Measurements from ENCODE around the gene WDR82. TPM values are rescaled to one million over a fixed set of nuclear protein-coding genes. Genes with fewer than 3 reads are reported as not detected.
A peak's percentile ranks its signal among the peaks of the same experiment; 100 is the strongest.

Gene WDR82
- total RNA-seq, 1 donor from 2014 or later = 57.4 TPM

DNA sequence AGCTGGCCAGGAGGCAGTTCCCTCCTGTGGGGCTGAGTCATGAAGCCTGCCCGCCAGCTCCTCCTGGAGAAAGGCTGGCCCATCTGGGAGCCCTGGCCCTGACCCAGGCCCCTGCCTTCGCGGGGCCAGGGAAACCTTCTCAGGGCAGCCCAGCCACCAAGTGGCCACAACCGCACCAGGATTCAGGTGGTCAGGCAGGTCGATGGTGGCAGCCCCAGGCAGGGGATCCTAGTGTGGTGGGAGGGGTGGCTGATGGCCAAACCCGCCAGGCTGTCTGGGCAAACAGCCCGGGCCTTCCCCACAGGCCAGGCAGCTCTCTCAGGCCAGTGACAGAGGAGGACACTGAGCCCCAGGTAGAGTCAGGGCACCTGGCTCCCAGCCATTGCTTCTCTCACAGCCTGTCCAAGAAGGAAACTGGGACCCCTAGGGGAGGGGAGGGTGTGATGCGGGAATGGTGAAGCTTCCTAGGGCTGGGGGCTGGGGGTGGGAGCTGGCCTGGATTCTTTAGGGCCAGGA, 40.7 kb downstream of the WDR82 start:
- DNase-seq (ENCODE audit: low read depth) = peak; percentile 84
- Histone ChIP-seq H3K9ac (ENCODE audit: low read length) (peak overlapping the region; percentile 88), H3K79me2 (ENCODE audit: insufficient read depth, low read length) (peaks cover 59% of the 10 kb centered on the region), H3K9me3 (ENCODE audit: insufficient read depth, low read depth, low read length) (no peaks in the 10 kb centered on the region), H2AFZ (ENCODE audit: low read depth, low read length) (no peak overlapping the region), H3K4me1 (ENCODE audit: insufficient read depth, low read length) (peaks cover 41% of the 10 kb centered on the region), H3K4me3 (ENCODE audit: insufficient read depth, low read depth, low read length) (peak overlapping the region; percentile 83), H4K20me1 (ENCODE audit: insufficient read depth, low read length) (peaks cover 41% of the 10 kb centered on the region), H3K27me3 (ENCODE audit: insufficient read depth, low read length) (no peaks in the 10 kb centered on the region), H3K36me3 (ENCODE audit: insufficient read depth, low read length) (peaks cover 2% of the 10 kb centered on the region), H3K4me2 (ENCODE audit: low read length) (peak overlapping the region; percentile 92), H3K27ac (ENCODE audit: low read depth, low read length) (peak overlapping the region; percentile 85)
- Mint-ChIP-seq H3K27me3 (ENCODE audit: low read depth, unreplicated experiment) (no peaks in the 10 kb centered on the region), H3K4me1 (ENCODE audit: low read depth, unreplicated experiment) (peaks cover 30% of the 10 kb centered on the region), H3K4me3 (ENCODE audit: unreplicated experiment) (peak overlapping the region; percentile 99), H3K9me3 (ENCODE audit: unreplicated experiment) (peaks cover 3% of the 10 kb centered on the region), H3K27ac (ENCODE audit: unreplicated experiment) (peak overlapping the region; percentile 94), H3K36me3 (ENCODE audit: low read depth, unreplicated experiment) (peaks cover 4% of the 10 kb centered on the region)
- no peak for FAIRE-seq
- TF ChIP-seq EZH2 (IDR thresholded peaks at IDR 0.05; ENCODE audit: insufficient read depth, low read length) = no peak
- TF ChIP-seq, protein P1, sequence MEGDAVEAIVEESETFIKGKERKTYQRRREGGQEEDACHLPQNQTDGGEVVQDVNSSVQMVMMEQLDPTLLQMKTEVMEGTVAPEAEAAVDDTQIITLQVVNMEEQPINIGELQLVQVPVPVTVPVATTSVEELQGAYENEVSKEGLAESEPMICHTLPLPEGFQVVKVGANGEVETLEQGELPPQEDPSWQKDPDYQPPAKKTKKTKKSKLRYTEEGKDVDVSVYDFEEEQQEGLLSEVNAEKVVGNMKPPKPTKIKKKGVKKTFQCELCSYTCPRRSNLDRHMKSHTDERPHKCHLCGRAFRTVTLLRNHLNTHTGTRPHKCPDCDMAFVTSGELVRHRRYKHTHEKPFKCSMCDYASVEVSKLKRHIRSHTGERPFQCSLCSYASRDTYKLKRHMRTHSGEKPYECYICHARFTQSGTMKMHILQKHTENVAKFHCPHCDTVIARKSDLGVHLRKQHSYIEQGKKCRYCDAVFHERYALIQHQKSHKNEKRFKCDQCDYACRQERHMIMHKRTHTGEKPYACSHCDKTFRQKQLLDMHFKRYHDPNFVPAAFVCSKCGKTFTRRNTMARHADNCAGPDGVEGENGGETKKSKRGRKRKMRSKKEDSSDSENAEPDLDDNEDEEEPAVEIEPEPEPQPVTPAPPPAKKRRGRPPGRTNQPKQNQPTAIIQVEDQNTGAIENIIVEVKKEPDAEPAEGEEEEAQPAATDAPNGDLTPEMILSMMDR (IDR thresholded peaks at IDR 0.05; ENCODE audit: insufficient read depth, low read depth, low read length) = no peak

GRCh38 chr3:52237006-52237656, 41.3 kb downstream of the WDR82 start:
- Mint-ChIP-seq H3K27me3 (ENCODE audit: low read depth, unreplicated experiment) (no peaks in the 10 kb centered on the region), H3K9me3 (ENCODE audit: unreplicated experiment) (peaks cover 3% of the 10 kb centered on the region)
- FAIRE-seq = peak; percentile 67

More at GRCh38 chr3:52237006-52237656, 41.3 kb downstream of the WDR82 start:
- Histone ChIP-seq H3K36me3 (ENCODE audit: insufficient read depth, low read length) (peaks cover 2% of the 10 kb centered on the region), H3K9me3 (ENCODE audit: insufficient read depth, low read depth, low read length) (no peaks in the 10 kb centered on the region), H2AFZ (ENCODE audit: low read depth, low read length) (peak overlapping the region; percentile 1), H3K4me3 (ENCODE audit: insufficient read depth, low read depth, low read length) (peak overlapping the region; percentile 40), H3K79me2 (ENCODE audit: insufficient read depth, low read length) (peaks cover 63% of the 10 kb centered on the region), H4K20me1 (ENCODE audit: insufficient read depth, low read length) (peaks cover 47% of the 10 kb centered on the region), H3K27ac (ENCODE audit: low read depth, low read length) (peak overlapping the region; percentile 85), H3K4me2 (ENCODE audit: low read length) (peak overlapping the region; percentile 92), H3K4me1 (ENCODE audit: insufficient read depth, low read length) (peaks cover 41% of the 10 kb centered on the region), H3K9ac (ENCODE audit: low read length) (peak overlapping the region; percentile 88), H3K27me3 (ENCODE audit: insufficient read depth, low read length) (no peaks in the 10 kb centered on the region)
- H3K4me3 Mint-ChIP-seq (ENCODE audit: unreplicated experiment) = peak overlapping the region; percentile 99
- peak overlapping the region; percentile 89 for H3K27ac Mint-ChIP-seq (ENCODE audit: unreplicated experiment)
- DNase-seq (ENCODE audit: low read depth) = no peak
- peaks cover 30% of the 10 kb centered on the region for H3K4me1 Mint-ChIP-seq (ENCODE audit: low read depth, unreplicated experiment)
- TF ChIP-seq EZH2 (IDR thresholded peaks at IDR 0.05; ENCODE audit: insufficient read depth, low read length) = no peak
- TF ChIP-seq, protein P1 (IDR thresholded peaks at IDR 0.05; ENCODE audit: insufficient read depth, low read depth, low read length) = no peak
- peaks cover 4% of the 10 kb centered on the region for H3K36me3 Mint-ChIP-seq (ENCODE audit: low read depth, unreplicated experiment)
